SK-N-SH (cell line): ENCODE measurements around the gene C10orf62. TPM values are rescaled to one million over a fixed set of nuclear protein-coding genes. Genes with fewer than 3 reads are reported as not detected.
"Not testable (repeated sequence)": the region's sequence is repeated elsewhere in the genome, so short reads cannot be mapped to it uniquely, and the experiment has no call there.

ENCODE experiments used
- CTCF ChIA-PET: fragments of 300-600, 350-600 bp; formaldehyde crosslinking; extraction: SDS; loops from one replicate; lab custom pipeline; 2021; lab: Yijun Ruan, JAX
- POLR2A ChIA-PET: fragments of 350-600 bp; sonication (Branson Sonifier 250); formaldehyde crosslinking; extraction: SDS; loops from one replicate; lab custom pipeline; 2020; ENCODE audit warnings: antibody characterized with exemption, inconsistent platforms; lab: Yijun Ruan, JAX
- DNase-seq: peaks from one replicate; pipeline ENCODE4 v3.0.0; 2012
- H2AFZ ChIP-seq: fragments of 200-600 bp; sonication (generic); 2 replicates; pipeline ENCODE4 v1.8.1; 2016; ENCODE audit warnings: antibody characterized with exemption, mild to moderate bottlenecking, low read depth
- H3F3A ChIP-seq: fragments of 200-600 bp; sonication (generic); replicated peaks from 2 replicates; pipeline ENCODE3; 2016; ENCODE audit warnings: antibody characterized with exemption, mild to moderate bottlenecking; ENCODE audit not compliant: insufficient read depth
- H3K27ac ChIP-seq, 2 experiments: fragments of 200-500 bp in 1 of 2; fragments of 200-600 bp in 1 of 2; sonication (Bioruptor generic) in 1 of 2; sonication (generic), shearing (Covaris generic) in 1 of 2; 2 replicates each; pipeline versions ENCODE4 v1.5.1 to v1.6.1; 2014 to 2016; ENCODE audit warnings: low read depth in 2 of 2, inconsistent platforms in 1 of 2, low read length in 1 of 2, mild to moderate bottlenecking in 1 of 2, mixed read lengths in 1 of 2
- H3K27me3 ChIP-seq: fragments of 200-600 bp; sonication (generic), shearing (Covaris generic); 2 replicates; pipeline ENCODE4 v1.6.1; 2016; ENCODE audit warnings: mixed run types; ENCODE audit not compliant: insufficient read depth
- H3K36me3 ChIP-seq, 2 experiments: fragments of 200-500 bp in 1 of 2; fragments of 200-600 bp in 1 of 2; sonication (Bioruptor generic) in 1 of 2; sonication (generic) in 1 of 2; replicated peaks in 1 of 2; 2 replicates each; pipeline versions ENCODE3 to v1.5.1; 2014 to 2016; ENCODE audit warnings: low read length in 1 of 2, mild to moderate bottlenecking in 1 of 2; ENCODE audit not compliant: insufficient read depth in 2 of 2, control insufficient read depth in 1 of 2
- H3K4me1 ChIP-seq, 2 experiments: fragments of 200-500 bp in 1 of 2; fragments of 200-600 bp in 1 of 2; sonication (Bioruptor generic) in 1 of 2; sonication (generic), shearing (Covaris generic) in 1 of 2; 2 replicates each; pipeline versions ENCODE4 v1.5.1 to v1.6.1; 2014 to 2016; ENCODE audit warnings: low read depth in 1 of 2, low read length in 1 of 2, mixed run types in 1 of 2; ENCODE audit not compliant: insufficient read depth in 2 of 2, control insufficient read depth in 1 of 2
- H3K4me2 ChIP-seq: fragments of 200-600 bp; sonication (generic), shearing (Covaris generic); 2 replicates; pipeline ENCODE4 v1.6.1; 2017; ENCODE audit warnings: mixed run types
- H3K4me3 ChIP-seq, 2 experiments: fragments of 200-500 bp in 1 of 2; fragments of 200-600 bp in 1 of 2; sonication (Bioruptor generic) in 1 of 2; sonication (generic), shearing (Covaris generic) in 1 of 2; 2 replicates each; pipeline versions ENCODE4 v1.5.1 to v1.8.1; 2014 to 2016; ENCODE audit warnings: low read depth in 2 of 2, inconsistent platforms in 1 of 2, low read length in 1 of 2, mild to moderate bottlenecking in 1 of 2, mixed read lengths in 1 of 2, moderate library complexity in 1 of 2
- H3K79me2 ChIP-seq: fragments of 200-600 bp; sonication (generic); 2 replicates; pipeline ENCODE4 v1.8.1; 2017; ENCODE audit warnings: mild to moderate bottlenecking; ENCODE audit not compliant: insufficient read depth
- H3K9ac ChIP-seq: fragments of 200-600 bp; sonication (generic); 2 replicates; pipeline ENCODE4 v1.6.1; 2017; ENCODE audit warnings: mixed run types
- H3K9me2 ChIP-seq: fragments of 200-600 bp; sonication (generic); 2 replicates; pipeline ENCODE4 v1.6.1; 2017; ENCODE audit warnings: mixed run types
- H3K9me3 ChIP-seq: fragments of 200-600 bp; sonication (generic); 2 replicates; pipeline ENCODE4 v1.6.1; 2017; ENCODE audit warnings: mixed run types, mild to moderate bottlenecking, moderate library complexity
- H4K20me1 ChIP-seq: fragments of 200-600 bp; sonication (generic); 2 replicates; pipeline ENCODE4 v1.6.1; 2017; ENCODE audit warnings: mild to moderate bottlenecking, mixed run types; ENCODE audit not compliant: insufficient read depth
- FOSL2 ChIP-seq: IDR thresholded peaks from 2 replicates; pipeline ENCODE4 v1.4.0; 2012; ENCODE audit warnings: low read depth, mild to moderate bottlenecking, moderate library complexity, borderline replicate concordance
- FOXJ3 ChIP-seq: sonication (generic); formaldehyde crosslinking; IDR thresholded peaks from 2 replicates; pipeline ENCODE4 v1.5.1; 2020; ENCODE audit warnings: mild to moderate bottlenecking, missing genetic modification reagents
- FOXM1 ChIP-seq: IDR thresholded peaks from 2 replicates; pipeline ENCODE4 v1.4.0; 2012; ENCODE audit warnings: low read depth, mild to moderate bottlenecking
- GABPA ChIP-seq: IDR thresholded peaks from 2 replicates; pipeline ENCODE4 v1.4.0; 2012; ENCODE audit warnings: low read depth, mild to moderate bottlenecking
- GATA2 ChIP-seq: sonication (generic); formaldehyde crosslinking; IDR thresholded peaks from 2 replicates; pipeline ENCODE4 v1.5.0; 2020; ENCODE audit warnings: mild to moderate bottlenecking, missing genetic modification reagents
- MEF2A ChIP-seq: IDR thresholded peaks from 2 replicates; pipeline ENCODE4 v1.4.0; 2012; ENCODE audit warnings: low read depth, borderline replicate concordance
- NFIC ChIP-seq: IDR thresholded peaks from 2 replicates; pipeline ENCODE4 v1.4.0; 2012; ENCODE audit warnings: borderline replicate concordance
- RAD21 ChIP-seq: IDR thresholded peaks from 2 replicates; pipeline ENCODE4 v1.6.1; 2012; ENCODE audit warnings: mild to moderate bottlenecking, low read length
- SIN3A ChIP-seq: IDR thresholded peaks from 2 replicates; pipeline ENCODE4 v1.6.1; 2012; ENCODE audit warnings: low read depth, mild to moderate bottlenecking, low read length, moderate library complexity, borderline replicate concordance
- SMC3 ChIP-seq: IDR thresholded peaks from 2 replicates; pipeline ENCODE4 v1.6.1; 2012; ENCODE audit warnings: low read depth, low read length, improper control_type of control experiment
- YY1 ChIP-seq: IDR thresholded peaks from 2 replicates; pipeline ENCODE4 v1.4.0; 2012; ENCODE audit warnings: low read depth, mild to moderate bottlenecking
- WGBS: methylation state at CpG from one replicate; pipeline ENCODE4 v1.1.6; 2017; ENCODE audit warnings: low lambda C conversion rate; 5-methylcytosine and 5-hydroxymethylcytosine counted together
- polyA plus RNA-seq, 3 experiments: library from polyadenylated mRNA; depleted of rRNA; stranded (reverse); fragments of >200 nt; gene quantifications; 2 replicates each; pipeline ENCODE4 v1.2.3, GENCODE V29; 2012
- TF ChIP-seq, protein P1 (sequence below): fragments of 150-350 bp; IDR thresholded peaks from 2 replicates; pipeline ENCODE4 v1.6.1; 2016; ENCODE audit warnings: mild to moderate bottlenecking, low read depth, low read length
- TF ChIP-seq, protein P2 (sequence below): fragments of 150-350 bp; IDR thresholded peaks from 2 replicates; pipeline ENCODE4 v1.6.1; 2017; ENCODE audit warnings: antibody characterized with exemption, low read length, low read depth, borderline replicate concordance

Gene C10orf62
- polyA plus RNA-seq, 1 of the 3 experiments (the other 2 are of a cell fraction), result 0.07 TPM

DNA sequence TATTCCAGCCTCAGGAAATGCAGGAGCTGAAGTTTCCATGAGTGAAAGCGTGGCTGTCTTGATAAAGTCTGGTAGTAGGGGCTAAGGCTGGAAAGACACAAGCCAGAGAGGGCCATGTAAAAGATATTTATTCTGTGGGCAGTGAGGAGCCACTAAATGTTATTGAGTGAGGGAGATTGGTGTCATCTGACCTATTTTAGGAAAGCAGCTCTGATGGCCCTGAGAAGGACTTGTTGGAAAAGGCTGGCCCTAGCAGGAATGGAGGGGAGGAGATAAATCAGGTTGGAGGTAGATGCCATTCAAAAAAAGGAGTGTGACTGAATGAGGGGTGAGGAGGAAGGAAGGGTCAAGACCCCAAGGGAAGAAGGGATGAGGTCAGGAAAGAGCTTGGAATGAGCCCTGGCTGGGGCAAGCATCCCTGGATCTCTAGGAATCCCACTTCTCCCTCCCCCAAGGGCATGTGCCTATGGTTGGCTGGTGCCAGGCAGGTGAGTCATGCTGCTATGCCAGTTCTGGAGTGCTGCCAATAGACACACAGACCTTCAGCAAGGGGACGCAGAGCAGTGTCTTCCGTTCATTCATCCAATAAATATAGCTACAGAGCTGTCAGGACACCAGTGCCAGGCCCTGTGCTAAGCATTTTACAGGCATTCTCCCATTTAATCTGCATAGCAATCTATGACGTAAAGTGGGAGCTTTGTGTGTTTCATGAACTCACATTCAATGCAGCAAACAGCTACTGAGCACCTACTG, 15.0 kb upstream of the C10orf62 start (continued):
- peak; percentile 75 for TF ChIP-seq MEF2A
- TF ChIP-seq FOXM1, result peak; percentile 44; the same call in 1 of the 2 replicates
- no peak for TF ChIP-seq SMC3
- TF ChIP-seq, all 33 proteins: peak for 19

DNA sequence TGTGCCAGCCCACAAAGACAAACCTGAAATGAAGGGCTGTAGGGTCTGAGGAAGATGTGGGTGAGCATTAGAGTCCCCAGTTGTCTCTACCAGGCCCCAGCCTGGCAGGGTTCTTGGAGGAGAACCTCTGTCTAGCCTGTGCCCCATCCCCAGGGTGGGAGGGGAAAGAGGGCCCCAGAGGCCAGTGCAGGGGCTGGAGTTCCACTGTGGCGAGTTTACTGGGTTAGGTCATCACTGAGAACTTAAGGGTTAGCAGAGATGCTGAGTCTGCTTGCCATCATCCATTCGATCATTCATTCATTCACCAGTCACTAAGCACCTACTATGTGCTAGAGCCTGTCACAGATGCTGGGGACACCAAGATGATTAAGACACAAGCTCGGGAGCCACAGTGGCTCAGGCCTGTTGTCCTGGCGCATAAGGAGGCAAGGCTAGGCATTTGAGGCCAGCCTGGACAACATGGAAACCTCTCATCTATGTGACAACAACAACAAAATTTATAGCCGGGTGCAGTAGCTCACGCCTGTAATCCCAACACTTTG, 14.3 kb upstream of the C10orf62 start:
- peak; percentile 45 for DNase-seq
- no peaks in the 10 kb centered on the region for H3K36me3 ChIP-seq
- no peaks in the 10 kb centered on the region for H3K9me3 ChIP-seq
- CTCF ChIA-PET, result interaction anchor here (0.6 to 9.4 kb wide), 6 partner anchors 10 to 111 kb away, joined by 3 to 64 read pairs (median 3); partner anchors contain the start of gene HOGA1
- H3K9ac ChIP-seq, result peak overlapping the region; percentile 41; the same call in 1 of the 2 replicates
- POLR2A ChIA-PET, result no interaction called here
- H3K4me3 ChIP-seq, result no peak overlapping the region
- 84% methylated on average over 6 of the region's 6 CpGs for WGBS
- no peaks in the 10 kb centered on the region for H3K79me2 ChIP-seq
- H3K27ac ChIP-seq, result peak overlapping the region; percentile 50 to 83; a peak in 3 of 4 replicates
- H3K4me2 ChIP-seq, result no peak overlapping the region; the same call in 1 of the 2 replicates
- H3K27me3 ChIP-seq, result no peaks in the 10 kb centered on the region
- H3F3A ChIP-seq, result peaks cover 29% of the 10 kb centered on the region
- no peaks in the 10 kb centered on the region for H3K9me2 ChIP-seq
- TF ChIP-seq FOXM1, result no peak
- TF ChIP-seq, protein P1, sequence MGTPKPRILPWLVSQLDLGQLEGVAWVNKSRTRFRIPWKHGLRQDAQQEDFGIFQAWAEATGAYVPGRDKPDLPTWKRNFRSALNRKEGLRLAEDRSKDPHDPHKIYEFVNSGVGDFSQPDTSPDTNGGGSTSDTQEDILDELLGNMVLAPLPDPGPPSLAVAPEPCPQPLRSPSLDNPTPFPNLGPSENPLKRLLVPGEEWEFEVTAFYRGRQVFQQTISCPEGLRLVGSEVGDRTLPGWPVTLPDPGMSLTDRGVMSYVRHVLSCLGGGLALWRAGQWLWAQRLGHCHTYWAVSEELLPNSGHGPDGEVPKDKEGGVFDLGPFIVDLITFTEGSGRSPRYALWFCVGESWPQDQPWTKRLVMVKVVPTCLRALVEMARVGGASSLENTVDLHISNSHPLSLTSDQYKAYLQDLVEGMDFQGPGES, result no peak
- TF ChIP-seq GABPA, result no peak
- TF ChIP-seq FOXJ3 (CRISPR knock-in tag), result no peak
- TF ChIP-seq, protein P2, sequence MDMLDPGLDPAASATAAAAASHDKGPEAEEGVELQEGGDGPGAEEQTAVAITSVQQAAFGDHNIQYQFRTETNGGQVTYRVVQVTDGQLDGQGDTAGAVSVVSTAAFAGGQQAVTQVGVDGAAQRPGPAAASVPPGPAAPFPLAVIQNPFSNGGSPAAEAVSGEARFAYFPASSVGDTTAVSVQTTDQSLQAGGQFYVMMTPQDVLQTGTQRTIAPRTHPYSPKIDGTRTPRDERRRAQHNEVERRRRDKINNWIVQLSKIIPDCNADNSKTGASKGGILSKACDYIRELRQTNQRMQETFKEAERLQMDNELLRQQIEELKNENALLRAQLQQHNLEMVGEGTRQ, result no peak
- no peak for TF ChIP-seq FOSL2
- no peak for TF ChIP-seq NFIC
- no peak for TF ChIP-seq GATA2
- TF ChIP-seq RAD21, result no peak
- TF ChIP-seq SMC3, result no peak
- TF ChIP-seq SIN3A, result no peak
- no peak for TF ChIP-seq YY1
- H2AFZ ChIP-seq, result no peak overlapping the region
- no peaks in the 10 kb centered on the region for H4K20me1 ChIP-seq
- H3K4me1 ChIP-seq, result peaks cover 21 to 31% of the 10 kb centered on the region in 2 experiments; a peak in 3 of 4 replicates

DNA sequence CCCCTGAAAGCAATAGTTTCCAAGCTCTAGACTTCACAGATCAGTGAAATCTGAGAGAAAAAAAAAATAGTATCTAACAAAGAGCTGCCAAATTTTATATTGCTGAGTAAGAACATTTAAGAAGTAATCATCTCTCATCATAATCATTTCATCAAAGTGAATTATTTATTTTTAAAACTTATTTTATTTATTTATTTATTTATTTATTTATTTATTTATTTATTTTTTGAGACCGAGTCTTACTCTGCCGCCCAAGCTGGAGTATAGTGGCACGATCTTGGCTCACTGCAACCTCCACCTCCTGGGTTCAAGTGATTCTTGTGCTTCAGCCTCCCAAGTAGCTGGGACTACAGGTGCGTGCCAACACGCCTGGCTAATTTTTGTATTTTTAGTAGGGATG, 13.0 kb upstream of the C10orf62 start:
- H2AFZ ChIP-seq, H3K79me2 ChIP-seq, POLR2A ChIA-PET, H3K27me3 ChIP-seq, H3K36me3 ChIP-seq, H3K4me2 ChIP-seq, H3K9ac ChIP-seq, H3K4me3 ChIP-seq, DNase-seq, H3K9me3 ChIP-seq, H4K20me1 ChIP-seq, H3K9me2 ChIP-seq: not testable (repeated sequence)
- CTCF ChIA-PET, result interaction anchor here (1.0 to 9.4 kb wide), 4 partner anchors 24 to 100 kb away, joined by 3 to 64 read pairs (median 3); no protein-coding TSS in a partner anchor
- Histone ChIP-seq H3K4me1 (peaks cover 18 to 21% of the 10 kb centered on the region in 2 experiments; a peak in 3 of 4 replicates), H3F3A (peaks cover 29% of the 10 kb centered on the region), H3K27ac (peak overlapping the region in 1 of 2 experiments; percentile 83; a peak in 2 of 4 replicates)
- WGBS, result 41% methylated on average over 5 of the region's 5 CpGs
